Left ventricle myocardium superior (tissue), 1 donor: ENCODE results near the gene TPM3. TPM values are rescaled to one million over a fixed set of nuclear protein-coding genes. Genes with fewer than 3 reads are reported as not detected.
"Not testable (repeated sequence)": the region's sequence is repeated elsewhere in the genome, so short reads cannot be mapped to it uniquely, and the experiment has no call there.

Source experiments
- ATAC-seq: fragments of 200-7000 bp; cut with Tn5 transposase; one replicate; pipeline ENCODE4 v1.9.1; 2020; ENCODE audit warnings: mild to moderate bottlenecking, moderate library complexity
- DNase-seq: peaks from one replicate; pipeline ENCODE4 v3.0.0-alpha.2; 2020
- intact Hi-C: fragments of 100-400 bp; cut with micrococcal nuclease; formaldehyde crosslinking; loops from one replicate; pipeline ENCODE4 v1.11.0; 2022
- total RNA-seq: library from RNA; stranded (reverse); fragmentation: NEBNext Ultra II Directional; extraction: Animal tissue kit (Norgen Biotek cat#: 25700); gene quantifications from one replicate; pipeline ENCODE4 v1.2.1, GENCODE V29; 2021
- donor health status: DM: no; HTN: yes; CAD: no; lungs with severe emphysema.

The TPM3 gene
- total RNA-seq, 1 donor from 2014 or later: 77.1 TPM

DNA sequence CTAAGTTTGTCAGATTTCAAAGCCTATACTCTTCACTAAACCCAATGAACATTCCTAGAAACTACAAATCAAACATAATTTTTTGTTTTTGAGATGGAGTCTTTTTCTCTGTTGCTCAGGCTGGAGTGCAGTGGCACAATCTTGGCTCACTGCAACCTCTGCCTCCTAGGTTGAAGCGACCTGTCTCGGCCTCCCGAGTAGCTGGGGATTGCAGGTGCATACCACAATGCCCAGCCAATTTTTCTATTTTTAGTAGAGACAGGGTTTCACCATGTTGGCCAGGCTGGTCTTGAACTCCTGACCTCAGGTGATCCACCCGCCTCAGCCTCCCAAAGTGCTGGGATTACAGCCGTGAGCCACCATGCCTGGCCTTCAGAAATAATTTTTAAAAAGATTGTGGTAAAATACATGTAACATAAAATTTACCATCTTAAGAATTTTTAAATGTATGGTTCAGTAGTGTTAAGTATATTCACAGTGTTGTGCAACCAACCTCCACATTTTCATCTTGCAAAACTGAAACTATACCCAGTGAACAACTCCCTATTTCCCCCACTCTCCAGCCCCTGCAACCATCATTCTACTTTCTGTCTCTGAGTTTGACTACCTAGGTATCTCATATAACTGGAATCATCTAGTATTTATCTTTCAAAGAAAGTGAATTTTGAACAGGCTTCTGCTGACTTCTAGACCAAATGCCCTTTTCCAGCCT is 16.9 kb upstream of the TPM3 start:
- no peak for ATAC-seq
- DNase-seq: no peak

GRCh38 chr1:154207262-154207661 is 15.4 kb upstream of the TPM3 start:
- intact Hi-C loops: no loop called here
- ATAC-seq (no peak), DNase-seq (no peak)

More for the DNA sequence above, 16.9 kb upstream of the TPM3 start:
- intact Hi-C loops: no loop called here

DNA sequence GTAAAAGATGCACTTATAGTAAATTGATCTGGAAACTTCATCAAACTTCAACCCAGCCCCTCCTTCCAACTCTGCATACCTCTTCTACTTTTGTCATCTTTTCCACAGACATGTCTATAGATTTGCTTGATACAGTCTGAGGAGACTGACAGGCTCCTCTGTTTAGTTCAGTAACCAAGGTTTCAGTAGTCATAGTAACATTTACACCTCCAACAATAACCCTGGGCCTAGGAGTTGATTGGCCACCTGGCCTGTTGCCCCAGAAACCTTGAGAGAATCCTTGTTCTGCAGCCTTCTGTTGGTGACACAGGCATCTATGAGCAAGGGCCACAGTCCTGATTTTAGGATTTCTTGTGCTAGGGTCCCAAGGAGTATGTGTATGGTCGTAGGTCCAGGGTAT is 14.3 kb upstream of the TPM3 start, which contains the start of gene CFAP141:
CFAP141 (minus strand) TSS at position 138 of the 400 bp plus-strand sequence; CDS start at position 112, 26 bp downstream.
- DNase-seq (no peak), ATAC-seq (peak; percentile 20)
- intact Hi-C loops: no loop called here

- DNase-seq, intact Hi-C loops, ATAC-seq: not testable (repeated sequence)
Measured at GRCh38 chr1:154205778-154206177, 13.9 kb upstream of the TPM3 start.

- ATAC-seq (peak; percentile 29), DNase-seq (no peak)
- intact Hi-C loops: no loop called here
Measured at GRCh38 chr1:154199563-154199879, 7.6 kb upstream of the TPM3 start.

DNA sequence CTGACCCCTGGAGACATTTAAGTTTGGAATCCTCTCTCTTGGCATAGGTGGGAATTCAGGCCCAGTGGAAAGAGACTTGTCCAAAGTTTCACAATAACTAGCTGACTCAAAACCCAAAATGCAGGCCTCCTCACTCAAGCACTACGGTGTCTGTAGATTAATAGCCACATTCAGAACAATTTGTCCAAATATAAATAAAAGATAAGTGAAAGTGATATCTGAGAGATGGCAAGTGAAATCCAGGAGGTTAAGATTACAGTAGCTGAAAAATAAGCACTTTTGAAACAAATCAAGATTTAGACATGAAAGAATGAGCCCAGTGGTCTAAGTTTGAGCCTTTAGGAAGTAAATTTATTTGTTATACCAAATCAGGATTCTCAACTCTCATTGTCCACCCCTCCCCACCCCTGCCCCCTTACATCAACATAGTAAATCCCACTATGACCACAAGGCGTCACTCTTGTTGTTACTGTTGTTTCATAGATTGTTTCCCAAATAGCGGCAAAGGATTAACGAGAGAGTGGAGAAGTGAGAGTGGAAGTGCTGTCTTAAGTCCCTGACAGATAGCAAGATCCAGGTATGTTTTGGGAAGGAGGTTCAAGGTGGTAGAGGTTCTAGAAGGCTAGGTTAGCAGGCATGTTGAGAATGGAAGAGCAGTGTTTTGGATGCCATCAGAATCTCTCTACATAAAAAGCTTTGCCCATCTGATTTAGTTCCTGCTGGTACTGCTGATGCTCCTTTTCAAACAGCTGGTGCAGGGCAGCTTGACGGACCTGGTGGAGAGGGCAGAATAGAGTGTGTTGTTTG is 7.1 kb upstream of the TPM3 start:
- DNase-seq (no peak), ATAC-seq (peak; percentile 78)
- intact Hi-C loops: no loop called here

DNA sequence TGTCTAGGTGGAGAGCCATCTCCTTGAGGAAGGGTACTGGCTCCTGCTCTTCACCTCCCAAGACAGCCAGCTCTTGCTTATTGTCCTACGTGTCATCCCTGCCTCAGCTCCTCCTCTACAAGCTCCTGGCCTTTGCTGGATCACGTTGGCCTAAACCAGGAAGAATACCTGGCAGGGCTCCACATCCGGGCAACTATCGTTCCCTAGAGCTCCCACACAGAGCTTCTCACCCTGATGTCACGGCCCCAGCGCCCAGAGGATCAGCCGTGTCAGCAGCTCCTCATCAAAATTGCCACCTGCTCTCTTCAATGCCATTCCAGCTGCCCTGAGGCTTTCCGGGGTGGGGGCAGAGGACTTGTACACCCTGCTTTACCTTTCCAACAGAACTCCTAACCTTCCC is 1.9 kb upstream of the TPM3 start:
- ATAC-seq: peak; percentile 24

GRCh38 chr1:154192476-154192875 is 576 bp upstream of the TPM3 start:
- ATAC-seq (no peak), DNase-seq (no peak)
- intact Hi-C loops: no loop called here

More for the DNA sequence above, 1.9 kb upstream of the TPM3 start:
- DNase-seq: no peak
- intact Hi-C loops: no loop called here

- ATAC-seq (peak; percentile 50), DNase-seq (no peak)
- intact Hi-C loops: no loop called here
Measured at GRCh38 chr1:154190550-154190949, 1.4 kb downstream of the TPM3 start.

DNA sequence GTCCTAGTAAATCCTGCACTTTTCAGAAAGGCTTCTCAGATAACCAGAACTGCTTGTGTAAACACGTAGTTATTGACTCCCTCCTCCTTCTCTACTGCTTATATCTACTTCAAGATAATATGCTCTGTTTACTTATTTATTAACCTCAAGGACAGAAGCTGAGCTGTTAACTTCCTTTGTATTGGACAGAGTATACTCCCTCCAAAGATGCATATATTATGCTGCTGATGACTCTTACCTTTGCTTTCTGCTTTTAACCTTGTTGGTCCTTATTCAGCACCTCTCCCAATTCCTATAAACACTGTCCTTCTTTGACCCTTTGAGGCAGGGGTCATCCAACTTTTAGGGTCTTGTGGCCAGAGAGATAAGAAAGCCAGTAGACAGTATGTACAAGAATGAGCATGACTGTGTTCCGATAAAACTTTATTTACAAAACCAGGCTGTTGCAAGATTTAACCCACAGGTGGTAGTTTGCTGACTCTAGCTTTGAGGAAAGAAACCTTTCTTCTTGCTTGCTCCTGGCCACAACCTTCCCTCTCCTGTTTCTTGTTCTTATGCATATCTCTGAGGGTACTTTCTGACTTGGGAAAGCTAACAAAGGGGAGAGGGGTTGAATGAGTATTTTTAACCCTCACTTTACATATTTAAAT is 4.9 kb downstream of the TPM3 start:
- no peak for DNase-seq
- ATAC-seq: no peak
- intact Hi-C loops: loop anchor here (10.0 kb wide), 1 partner anchor 192 kb away; the partner anchor contains the start of gene RPS27

DNA sequence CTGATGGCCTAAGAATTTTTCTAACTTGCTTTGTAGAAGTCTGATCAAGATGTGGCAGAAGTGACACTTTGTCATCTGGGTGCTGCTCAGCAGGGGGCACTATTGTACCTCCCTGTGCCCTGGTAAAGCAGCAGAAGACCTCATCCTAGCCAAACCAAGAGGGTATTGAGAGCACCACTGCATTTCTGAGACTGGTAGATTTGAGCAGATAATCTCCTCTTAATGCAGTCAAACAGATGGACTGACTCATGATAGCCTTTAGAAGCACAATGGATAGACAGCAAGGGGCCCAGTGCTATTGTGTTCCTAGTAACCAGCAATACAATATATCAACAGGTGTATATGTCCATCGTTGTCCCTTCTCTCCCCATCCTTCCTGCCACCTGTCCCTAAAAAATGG is 5.7 kb downstream of the TPM3 start:
- ATAC-seq (no peak), DNase-seq (peak; percentile 49)
- intact Hi-C loops: loop anchor here (10.0 kb wide), 1 partner anchor 191 kb away; the partner anchor contains the start of gene RPS27

DNA sequence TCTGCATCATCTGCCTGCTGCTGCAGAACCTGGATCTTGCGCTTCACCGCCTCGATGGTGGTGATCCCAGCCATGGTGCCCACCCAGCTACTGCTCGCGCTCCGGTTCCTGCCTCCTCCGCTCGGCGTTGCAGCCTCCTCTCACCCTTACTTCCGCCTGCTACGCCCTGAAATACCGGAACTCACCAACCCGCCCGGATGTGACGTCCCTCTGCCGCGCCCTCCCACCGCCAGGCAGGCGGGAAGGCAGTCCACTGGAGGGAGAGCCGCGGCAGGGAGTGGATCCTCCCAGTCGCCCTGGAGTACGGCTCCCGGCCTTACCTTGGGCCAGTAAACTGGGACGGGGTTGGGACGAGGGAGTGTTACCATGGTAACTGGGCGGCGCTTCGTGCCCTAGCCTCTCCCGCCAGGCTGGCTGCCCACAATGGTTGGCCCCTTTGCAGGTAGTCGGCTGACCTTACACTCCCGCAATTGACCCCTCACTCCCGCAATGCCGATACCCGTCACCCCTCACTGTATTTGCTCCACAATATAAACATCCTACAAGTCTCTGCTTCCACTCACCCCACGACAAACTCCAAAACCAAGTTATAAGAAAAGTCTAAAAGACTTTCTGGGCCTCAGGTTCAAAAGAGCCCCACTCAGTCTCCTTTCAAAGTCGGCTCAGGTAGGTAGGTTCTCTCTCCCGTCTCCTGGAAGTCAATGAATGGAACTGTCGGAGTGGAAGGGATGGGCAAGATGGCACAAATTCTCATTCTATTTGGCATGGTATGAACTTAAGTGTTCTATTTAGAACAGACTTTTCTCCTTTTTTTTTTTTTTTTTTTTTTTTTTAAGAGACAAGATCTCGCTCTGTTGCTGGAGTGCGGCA is 8.6 kb downstream of the TPM3 start:
- intact Hi-C loops: loop anchor here (10.0 kb wide), 1 partner anchor 188 kb away; the partner anchor contains the start of gene RPS27
- DNase-seq (peak; percentile 96), ATAC-seq (peak; percentile 97)

DNA sequence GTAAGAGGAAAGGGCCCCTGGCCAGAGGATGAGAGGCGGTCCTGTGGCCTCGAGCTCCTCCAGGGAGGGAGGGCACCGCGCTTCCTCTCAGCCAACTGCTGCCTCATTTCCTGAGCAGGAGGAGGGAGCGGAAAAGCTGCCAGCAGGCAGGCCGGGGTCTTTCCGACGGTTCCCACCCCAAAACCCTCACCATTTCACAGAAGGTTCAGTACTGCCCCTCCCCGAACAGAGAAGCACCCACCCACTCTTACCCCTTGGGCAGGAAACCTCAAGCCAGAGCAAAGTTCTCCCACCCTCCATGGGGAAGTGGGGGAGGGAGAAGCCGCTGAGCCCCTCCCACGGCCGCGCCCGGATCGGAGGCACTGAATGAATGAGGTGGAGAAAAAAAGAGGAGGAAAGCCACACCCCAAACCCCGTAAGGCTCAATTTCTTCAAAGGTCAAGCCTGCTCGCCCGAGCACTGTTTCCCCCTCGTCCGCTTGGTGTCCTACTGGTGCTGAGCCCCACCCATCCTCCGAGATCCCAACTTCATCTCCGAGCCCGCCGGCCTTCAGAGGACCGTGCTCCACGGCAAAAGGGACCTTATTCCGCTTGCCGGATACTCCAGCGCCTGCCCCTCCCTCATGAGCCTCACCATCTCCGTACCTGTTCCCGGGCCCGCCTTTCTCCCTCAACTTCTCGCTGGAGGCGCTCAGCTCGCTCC is 9.4 kb downstream of the TPM3 start:
- intact Hi-C loops: loop anchor here (10.0 kb wide), 1 partner anchor 188 kb away; the partner anchor contains the start of gene RPS27
- peak; percentile 78 for DNase-seq
- ATAC-seq: peak; percentile 66

DNA sequence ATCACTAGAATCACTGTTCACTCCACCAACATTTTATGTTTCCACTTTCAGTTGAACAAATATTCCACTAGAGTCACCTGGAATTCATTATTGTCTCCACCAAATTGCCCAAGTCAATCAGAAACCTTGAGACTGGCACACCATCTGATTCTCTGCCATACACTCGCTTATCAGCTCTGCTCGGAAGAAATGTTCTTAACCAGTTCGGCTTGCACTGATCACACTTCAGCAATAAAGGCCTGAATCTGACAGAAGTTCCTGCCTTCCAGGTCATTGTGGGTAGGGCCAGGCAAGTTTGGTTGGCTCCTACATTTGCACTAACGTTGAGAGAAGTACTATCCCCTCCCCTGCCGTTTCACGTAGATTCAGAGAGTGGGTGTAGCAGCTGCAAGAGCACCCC is 10.0 kb downstream of the TPM3 start:
- DNase-seq: no peak
- intact Hi-C loops: loop anchor here (10.0 kb wide), 1 partner anchor 187 kb away; the partner anchor contains the start of gene RPS27
- no peak for ATAC-seq

DNA sequence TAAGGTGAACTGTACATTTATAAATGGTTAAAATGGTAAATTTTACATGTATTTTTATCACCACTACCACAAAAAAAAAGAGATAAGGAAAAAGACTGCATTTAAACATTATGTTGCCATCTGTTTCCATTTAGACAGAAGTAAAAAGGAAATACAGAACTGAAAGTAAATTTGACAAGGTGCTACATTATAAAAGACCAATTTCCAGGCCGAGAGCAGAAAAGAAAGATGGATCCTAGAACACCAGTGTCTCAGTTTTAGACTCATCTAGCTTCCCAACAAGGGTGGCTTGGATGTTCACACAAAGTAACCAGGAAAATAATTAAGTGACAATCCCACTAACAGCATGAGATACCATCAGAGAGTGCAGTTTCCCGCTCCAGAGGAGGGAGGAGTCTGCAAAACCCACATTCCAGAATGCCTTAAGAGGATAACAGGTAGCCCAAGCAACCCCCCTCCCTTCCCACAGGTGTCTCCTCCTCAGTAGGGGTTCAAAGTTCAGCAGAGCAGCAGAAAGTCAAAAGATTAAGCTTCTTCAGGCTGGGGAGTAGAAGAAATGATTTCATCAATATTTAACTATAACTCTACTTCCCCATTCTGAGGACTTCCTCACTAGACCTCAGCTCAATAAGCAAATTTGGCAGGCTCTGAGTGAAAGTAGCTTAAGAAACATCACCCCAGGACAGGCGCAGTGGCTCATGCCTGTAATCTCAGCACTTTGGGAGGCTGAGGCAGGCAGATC is 11.8 kb downstream of the TPM3 start:
- intact Hi-C loops: loop anchor here (10.0 kb wide), 1 partner anchor 185 kb away; the partner anchor contains the start of gene RPS27
- peak; percentile 39 for DNase-seq
- ATAC-seq: no peak

GRCh38 chr1:154178911-154179811 is 12.7 kb downstream of the TPM3 start:
- ATAC-seq: no peak
- intact Hi-C loops: no loop called here
- no peak for DNase-seq
